GM23338 (cell line): ENCODE data around the gene CT83.

Source experiments
- CTCF ChIP-seq, 2 experiments: fragments of 200-600 bp in 1 of 2; sonication (generic) in 1 of 2; conservative IDR thresholded peaks; 2 replicates each; pipeline versions ENCODE4 v1.5.1 to v1.6.1; 2016 to 2017; ENCODE audit warnings: antibody characterized with exemption in 2 of 2, low read depth in 2 of 2, mild to moderate bottlenecking in 2 of 2, moderate library complexity in 1 of 2
- EZH2 ChIP-seq: fragments of 200-600 bp; sonication (generic); IDR thresholded peaks from one replicate; pipeline ENCODE4 v1.8.0; 2017; ENCODE audit warnings: antibody characterized with exemption, mild to moderate bottlenecking, low read depth; ENCODE audit not compliant: unreplicated experiment
- JUNB ChIP-seq: IDR thresholded peaks from one replicate; pipeline ENCODE4 v1.6.1; 2016; ENCODE audit warnings: antibody characterized with exemption; ENCODE audit not compliant: unreplicated experiment
- POLR2AphosphoS5 ChIP-seq: IDR thresholded peaks from 2 replicates; pipeline ENCODE4 v1.6.1; 2016; ENCODE audit warnings: antibody characterized with exemption, low read depth
- TF ChIP-seq, protein P1 (sequence below): IDR thresholded peaks from one replicate; pipeline ENCODE4 v1.6.1; 2018; ENCODE audit warnings: antibody characterized with exemption; ENCODE audit not compliant: unreplicated experiment

DNA sequence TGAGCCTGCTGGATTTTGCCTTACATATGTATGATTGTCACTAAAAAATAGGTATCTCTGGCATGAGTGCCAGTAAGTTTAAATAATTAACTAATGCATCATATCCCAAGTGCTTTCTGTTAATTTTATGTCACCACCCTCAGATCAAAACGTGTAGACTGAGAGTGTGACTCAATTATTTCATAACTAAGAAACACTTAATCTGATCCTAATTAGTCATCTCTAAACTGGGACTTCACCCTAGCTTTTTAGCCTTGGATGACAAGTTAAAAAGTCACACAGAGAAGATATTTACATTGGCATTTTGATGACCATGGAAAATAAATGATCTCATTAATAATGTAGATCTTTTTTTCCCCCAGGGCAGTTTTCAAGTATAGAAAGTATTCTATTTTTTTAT lies 49.5 kb downstream of the CT83 start:
- TF ChIP-seq CTCF (conservative IDR thresholded peaks at IDR 0.05; ENCODE audit: low read depth in 2 of 2) (no peak), EZH2 (no peak), POLR2AphosphoS5 (no peak), JUNB (no peak)
- TF ChIP-seq, protein P1, sequence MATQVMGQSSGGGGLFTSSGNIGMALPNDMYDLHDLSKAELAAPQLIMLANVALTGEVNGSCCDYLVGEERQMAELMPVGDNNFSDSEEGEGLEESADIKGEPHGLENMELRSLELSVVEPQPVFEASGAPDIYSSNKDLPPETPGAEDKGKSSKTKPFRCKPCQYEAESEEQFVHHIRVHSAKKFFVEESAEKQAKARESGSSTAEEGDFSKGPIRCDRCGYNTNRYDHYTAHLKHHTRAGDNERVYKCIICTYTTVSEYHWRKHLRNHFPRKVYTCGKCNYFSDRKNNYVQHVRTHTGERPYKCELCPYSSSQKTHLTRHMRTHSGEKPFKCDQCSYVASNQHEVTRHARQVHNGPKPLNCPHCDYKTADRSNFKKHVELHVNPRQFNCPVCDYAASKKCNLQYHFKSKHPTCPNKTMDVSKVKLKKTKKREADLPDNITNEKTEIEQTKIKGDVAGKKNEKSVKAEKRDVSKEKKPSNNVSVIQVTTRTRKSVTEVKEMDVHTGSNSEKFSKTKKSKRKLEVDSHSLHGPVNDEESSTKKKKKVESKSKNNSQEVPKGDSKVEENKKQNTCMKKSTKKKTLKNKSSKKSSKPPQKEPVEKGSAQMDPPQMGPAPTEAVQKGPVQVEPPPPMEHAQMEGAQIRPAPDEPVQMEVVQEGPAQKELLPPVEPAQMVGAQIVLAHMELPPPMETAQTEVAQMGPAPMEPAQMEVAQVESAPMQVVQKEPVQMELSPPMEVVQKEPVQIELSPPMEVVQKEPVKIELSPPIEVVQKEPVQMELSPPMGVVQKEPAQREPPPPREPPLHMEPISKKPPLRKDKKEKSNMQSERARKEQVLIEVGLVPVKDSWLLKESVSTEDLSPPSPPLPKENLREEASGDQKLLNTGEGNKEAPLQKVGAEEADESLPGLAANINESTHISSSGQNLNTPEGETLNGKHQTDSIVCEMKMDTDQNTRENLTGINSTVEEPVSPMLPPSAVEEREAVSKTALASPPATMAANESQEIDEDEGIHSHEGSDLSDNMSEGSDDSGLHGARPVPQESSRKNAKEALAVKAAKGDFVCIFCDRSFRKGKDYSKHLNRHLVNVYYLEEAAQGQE: no peak
